ENCODE results near the gene STPG2.

DNA sequence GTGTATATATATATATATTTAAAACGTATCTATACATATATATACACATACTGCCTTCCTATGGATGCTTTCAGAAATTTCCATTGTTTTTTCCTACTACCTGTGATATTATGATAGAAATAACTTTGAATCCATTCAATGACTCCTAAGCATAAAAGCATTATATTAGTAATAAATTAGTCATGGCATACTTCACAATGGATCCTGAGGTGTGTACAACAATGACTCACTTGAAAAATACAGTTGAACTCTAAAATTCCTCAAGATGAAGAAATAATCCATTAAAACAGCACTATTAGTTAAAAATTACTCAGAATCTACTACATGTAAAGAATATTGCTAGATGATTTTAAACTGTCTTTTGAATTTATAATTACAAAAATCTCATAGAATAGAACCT lies 201.1 kb downstream of the STPG2 start:
- TF ChIP-seq, protein P1, sequence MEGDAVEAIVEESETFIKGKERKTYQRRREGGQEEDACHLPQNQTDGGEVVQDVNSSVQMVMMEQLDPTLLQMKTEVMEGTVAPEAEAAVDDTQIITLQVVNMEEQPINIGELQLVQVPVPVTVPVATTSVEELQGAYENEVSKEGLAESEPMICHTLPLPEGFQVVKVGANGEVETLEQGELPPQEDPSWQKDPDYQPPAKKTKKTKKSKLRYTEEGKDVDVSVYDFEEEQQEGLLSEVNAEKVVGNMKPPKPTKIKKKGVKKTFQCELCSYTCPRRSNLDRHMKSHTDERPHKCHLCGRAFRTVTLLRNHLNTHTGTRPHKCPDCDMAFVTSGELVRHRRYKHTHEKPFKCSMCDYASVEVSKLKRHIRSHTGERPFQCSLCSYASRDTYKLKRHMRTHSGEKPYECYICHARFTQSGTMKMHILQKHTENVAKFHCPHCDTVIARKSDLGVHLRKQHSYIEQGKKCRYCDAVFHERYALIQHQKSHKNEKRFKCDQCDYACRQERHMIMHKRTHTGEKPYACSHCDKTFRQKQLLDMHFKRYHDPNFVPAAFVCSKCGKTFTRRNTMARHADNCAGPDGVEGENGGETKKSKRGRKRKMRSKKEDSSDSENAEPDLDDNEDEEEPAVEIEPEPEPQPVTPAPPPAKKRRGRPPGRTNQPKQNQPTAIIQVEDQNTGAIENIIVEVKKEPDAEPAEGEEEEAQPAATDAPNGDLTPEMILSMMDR (IDR thresholded peaks at IDR 0.05; ENCODE audit: control extremely low read depth in 1 of 3, insufficient read depth in 1 of 3, low read depth in 1 of 3, low read length in 3 of 3) = no peak
- TF ChIP-seq JUND (IDR thresholded peaks at IDR 0.05; ENCODE audit: low read length) (no peak), PHF8 (conservative IDR thresholded peaks at IDR 0.05; ENCODE audit: low read depth, low read length) (no peak), HDAC2 (IDR thresholded peaks at IDR 0.05; ENCODE audit: borderline replicate concordance in 1 of 2, low read depth in 2 of 2, low read length in 2 of 2) (no peak), HDAC6 (IDR thresholded peaks at IDR 0.05; ENCODE audit: low read depth, low read length) (no peak), POLR2AphosphoS5 (IDR thresholded peaks at IDR 0.05; ENCODE audit: low read depth, low read length) (no peak), RNF2 (IDR thresholded peaks at IDR 0.05; ENCODE audit: borderline replicate concordance, low read depth, low read length, missing control alignments, poor library complexity, severe bottlenecking) (no peak), TAF1 (IDR thresholded peaks at IDR 0.05; ENCODE audit: low read depth, low read length) (no peak), SAP30 (IDR thresholded peaks at IDR 0.05; ENCODE audit: insufficient read depth, insufficient replicate concordance, low read length) (no peak), BCL11A (IDR thresholded peaks at IDR 0.05; ENCODE audit: low read depth in 2 of 2, low read length in 2 of 2) (no peak), TEAD4 (IDR thresholded peaks at IDR 0.05; ENCODE audit: low read depth, low read length) (no peak), JUN (IDR thresholded peaks at IDR 0.05; ENCODE audit: low read depth, low read length) (no peak), POLR2A (IDR thresholded peaks at IDR 0.05; ENCODE audit: control extremely low read depth in 1 of 2, low read depth in 2 of 2, low read length in 2 of 2) (no peak)

Measured in H1 (cell line).